OCI-LY1 (cell line): ENCODE measurements around the gene HOMER2.

Experiments used
- CTCF ChIP-seq: fragments of 200-600 bp; sonication (generic), shearing (Covaris generic); IDR thresholded peaks from 2 replicates; pipeline ENCODE4 v1.5.1; 2017; ENCODE audit warnings: mild to moderate bottlenecking, antibody characterized with exemption, low read length, moderate library complexity, mixed read lengths
- EZH2 ChIP-seq: fragments of 200-600 bp; sonication (generic), shearing (Covaris generic); IDR thresholded peaks from 2 replicates; pipeline ENCODE4 v1.8.0; 2017; ENCODE audit warnings: borderline replicate concordance, mixed run types, mild to moderate bottlenecking, antibody characterized with exemption, low read length, moderate library complexity, mixed read lengths

- TF ChIP-seq CTCF (no peak), EZH2 (no peak)
Measured at GRCh38 chr15:82871832-82872484, 80.6 kb downstream of the HOMER2 start.
